Measurements from ENCODE around the gene DNAJC15.
"Not testable (repeated sequence)": the region's sequence is repeated elsewhere in the genome, so short reads cannot be mapped to it uniquely, and the experiment has no call there.

Gene DNAJC15

GRCh38 chr13:43023289-43023963 lies at the start of gene DNAJC15:
DNAJC15 (plus strand) TSS chr13:43023586; CDS start chr13:43023627, 41 bp downstream.
- DNase-seq (ENCODE audit: low read depth in 4 of 4, low spot score in 1 of 4) = peak; percentile 17 to 70 (median 58)

GRCh38 chr13:42976066-42976465 lies 47.3 kb upstream of the DNAJC15 start:
- no peak for DNase-seq (ENCODE audit: low read depth in 4 of 4, low spot score in 1 of 4)

DNA sequence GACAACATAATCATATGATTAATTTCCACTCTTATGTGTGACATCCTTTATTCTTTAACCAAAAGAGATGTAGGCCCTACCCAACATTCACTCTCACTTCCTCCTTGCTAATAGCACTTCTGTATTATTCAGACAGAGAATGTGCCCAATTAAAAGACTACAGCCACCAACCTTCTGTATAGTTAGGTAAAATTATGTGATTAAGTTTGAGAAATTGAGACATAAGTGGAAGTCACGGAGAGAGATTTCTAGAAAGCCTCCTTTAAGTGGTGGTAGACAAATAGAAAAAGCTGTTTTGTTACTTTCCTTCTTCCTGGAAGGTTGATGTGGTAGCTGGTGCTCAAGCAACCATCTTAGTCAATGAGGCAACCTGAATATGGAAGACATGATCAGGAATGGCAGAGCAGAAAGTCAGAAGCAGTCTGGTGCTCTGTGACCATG lies 46.1 kb upstream of the DNAJC15 start:
- DNase-seq (ENCODE audit: low read depth in 4 of 4, low spot score in 1 of 4) = no peak

- DNase-seq (ENCODE audit: low read depth in 4 of 4, low spot score in 1 of 4) = no peak
These were observed 42.1 kb upstream of the DNAJC15 start for GRCh38 chr13:42981317-42981716.

- no peak for DNase-seq (ENCODE audit: low read depth in 4 of 4, low spot score in 1 of 4)
These were observed 41.5 kb upstream of the DNAJC15 start for GRCh38 chr13:42981853-42982252.

DNA sequence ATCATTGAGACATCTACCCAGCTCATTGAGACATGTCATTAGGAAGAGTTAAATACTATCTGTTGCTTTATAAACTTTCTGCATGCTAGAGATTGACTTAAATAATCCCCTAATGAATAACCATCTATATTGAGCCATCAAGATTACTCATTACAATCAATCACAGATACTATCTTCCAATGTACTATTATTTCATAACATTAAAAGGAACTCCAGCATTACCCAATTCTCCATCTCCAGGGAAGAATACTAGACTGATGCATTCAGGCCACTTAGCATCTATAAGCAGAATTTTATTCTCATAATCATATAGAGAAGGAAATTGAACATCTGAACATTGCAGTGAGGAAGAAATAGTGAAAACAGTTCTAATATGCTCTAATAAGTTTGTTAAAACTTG lies 39.4 kb upstream of the DNAJC15 start:
- DNase-seq (ENCODE audit: low read depth in 4 of 4, low spot score in 1 of 4) = no peak

DNA sequence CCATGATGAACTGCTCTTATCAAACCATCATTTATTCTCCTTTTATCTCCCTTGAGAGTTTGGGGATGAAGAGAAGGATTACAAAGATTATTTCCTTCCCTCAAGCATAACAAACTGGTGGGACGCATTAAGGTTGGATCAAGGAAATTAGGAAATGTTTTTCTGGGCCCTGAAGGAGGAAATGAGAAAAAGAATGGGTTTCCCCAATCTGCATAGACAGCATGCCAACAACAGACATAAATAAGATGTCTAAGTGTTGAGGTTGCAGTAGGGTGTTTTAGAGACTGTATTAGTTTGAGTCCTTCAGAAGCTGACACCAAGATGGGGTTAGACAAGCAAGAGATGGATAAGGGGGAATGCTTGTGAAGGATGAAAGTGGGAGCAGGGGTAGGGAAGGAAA lies 38.7 kb upstream of the DNAJC15 start:
- no peak for DNase-seq (ENCODE audit: low read depth in 4 of 4, low spot score in 1 of 4)

DNA sequence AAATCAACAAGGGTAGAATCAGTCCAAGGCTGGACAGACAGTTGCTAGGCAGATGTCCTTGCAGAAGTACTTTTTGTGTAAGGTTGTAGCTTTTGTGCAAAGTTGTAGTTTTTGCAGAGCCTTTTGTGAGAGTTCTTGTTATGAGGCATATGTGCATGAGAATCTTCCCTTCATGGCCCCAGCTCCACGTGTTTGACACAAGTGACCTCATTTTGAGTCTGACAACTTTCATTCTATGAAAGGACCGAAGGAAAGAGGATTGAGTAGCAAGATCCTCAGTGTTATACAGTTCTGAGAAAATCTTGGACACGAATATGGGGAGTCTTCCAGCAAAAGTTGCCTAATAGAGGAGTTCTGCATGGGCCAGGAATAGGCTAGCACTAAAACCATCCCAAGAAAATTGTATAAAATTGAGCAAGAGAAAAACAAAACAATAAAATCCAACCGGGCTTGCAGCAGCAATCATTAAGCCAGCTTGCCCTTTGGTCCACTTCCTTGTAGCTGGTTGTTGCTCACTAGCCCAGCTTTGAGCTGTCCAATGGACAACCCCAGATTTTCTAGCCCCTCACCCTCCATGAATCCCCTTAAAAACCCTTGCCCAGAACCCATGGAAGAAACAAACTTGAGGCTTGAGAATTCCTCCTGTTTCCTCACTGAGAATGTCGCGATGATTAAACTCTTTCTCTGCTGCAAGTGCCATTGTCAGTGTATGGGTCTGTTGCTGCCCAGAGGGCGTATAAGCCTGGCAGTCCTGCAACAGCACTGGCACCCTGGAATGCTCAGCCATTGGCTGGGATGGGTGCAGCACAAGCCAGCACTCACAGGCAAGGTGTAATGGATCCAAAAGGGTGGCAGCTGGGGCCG lies 37.8 kb upstream of the DNAJC15 start:
- no peak for DNase-seq (ENCODE audit: low read depth in 4 of 4, low spot score in 1 of 4)

- DNase-seq (ENCODE audit: low read depth in 4 of 4, low spot score in 1 of 4) = no peak
These were observed 37.2 kb upstream of the DNAJC15 start for GRCh38 chr13:42986176-42986574.

DNA sequence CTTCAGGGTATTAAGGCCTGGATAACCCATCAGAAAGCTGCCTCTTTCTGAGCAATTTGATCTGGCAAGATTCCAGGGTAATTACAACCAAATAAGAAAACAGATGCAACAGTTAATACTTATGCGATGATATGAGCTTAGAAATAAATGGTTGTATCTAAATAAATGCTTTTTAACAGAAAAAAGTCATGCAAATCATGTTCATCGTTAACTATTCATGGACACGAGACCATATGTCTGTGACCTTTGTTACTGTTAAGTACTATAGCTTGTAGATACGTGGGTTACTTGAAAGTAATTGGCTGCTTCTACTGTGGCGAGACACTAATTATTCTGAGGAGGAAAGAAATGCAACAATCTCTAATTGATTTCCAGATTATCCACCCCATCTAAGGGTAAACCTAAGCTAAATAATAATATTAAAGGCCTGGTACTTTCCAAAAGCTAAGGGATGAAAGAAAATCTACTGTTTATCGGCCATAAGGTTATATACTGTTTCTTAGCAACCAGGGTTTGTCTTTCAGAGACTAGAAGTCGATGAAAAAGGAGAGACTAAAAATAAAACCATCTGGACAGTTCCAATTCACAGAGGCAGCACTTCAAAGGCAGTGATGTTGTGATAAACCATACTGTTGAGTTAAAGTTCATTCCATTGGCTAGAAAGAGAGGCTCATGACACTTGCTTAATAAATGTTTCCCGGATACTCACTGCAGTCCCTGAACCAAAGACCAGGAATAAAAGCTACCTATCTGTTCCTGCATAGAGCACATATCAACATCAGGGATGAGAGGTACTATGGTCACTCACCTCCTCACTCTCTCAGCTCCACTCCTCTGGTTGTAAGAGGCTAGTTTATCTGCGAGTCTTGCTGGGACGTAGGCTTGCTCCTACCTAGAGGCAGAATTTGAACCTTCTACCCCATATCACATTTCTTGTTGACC lies 32.8 kb upstream of the DNAJC15 start:
- no peak for DNase-seq (ENCODE audit: low read depth in 4 of 4, low spot score in 1 of 4)

DNA sequence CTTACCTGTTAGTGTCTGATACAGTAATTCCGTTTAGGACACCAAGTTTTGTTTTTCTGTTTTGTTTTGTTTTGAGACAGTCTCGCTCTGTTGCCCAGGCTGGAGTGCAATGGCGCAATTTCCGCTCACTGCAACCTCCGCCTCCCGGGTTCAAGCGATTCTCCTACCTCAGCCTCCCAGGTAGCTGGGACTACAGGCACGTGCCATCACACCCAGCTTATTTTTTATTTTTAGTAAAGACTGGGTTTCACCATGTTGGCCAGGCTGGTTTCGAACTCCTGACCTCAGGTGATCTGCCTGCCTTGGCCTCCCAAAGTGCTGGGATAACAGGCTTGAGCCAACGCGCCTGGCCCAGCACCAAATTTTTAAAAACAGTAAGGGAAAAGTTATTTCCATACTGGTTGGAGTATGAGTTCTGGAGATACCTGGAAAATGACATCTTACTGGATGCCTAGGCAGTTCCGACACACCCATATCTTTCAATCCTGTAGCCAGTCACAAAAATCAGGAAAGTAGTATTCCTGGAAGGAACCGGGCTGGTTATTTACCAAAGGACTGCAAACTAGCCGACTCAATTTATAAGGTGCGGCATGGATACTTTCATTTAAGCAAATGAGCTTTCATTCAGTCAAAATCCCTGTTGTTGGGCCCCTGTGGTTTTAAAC lies 32.0 kb upstream of the DNAJC15 start:
- DNase-seq (ENCODE audit: low read depth in 4 of 4, low spot score in 1 of 4) = not testable (repeated sequence)

DNA sequence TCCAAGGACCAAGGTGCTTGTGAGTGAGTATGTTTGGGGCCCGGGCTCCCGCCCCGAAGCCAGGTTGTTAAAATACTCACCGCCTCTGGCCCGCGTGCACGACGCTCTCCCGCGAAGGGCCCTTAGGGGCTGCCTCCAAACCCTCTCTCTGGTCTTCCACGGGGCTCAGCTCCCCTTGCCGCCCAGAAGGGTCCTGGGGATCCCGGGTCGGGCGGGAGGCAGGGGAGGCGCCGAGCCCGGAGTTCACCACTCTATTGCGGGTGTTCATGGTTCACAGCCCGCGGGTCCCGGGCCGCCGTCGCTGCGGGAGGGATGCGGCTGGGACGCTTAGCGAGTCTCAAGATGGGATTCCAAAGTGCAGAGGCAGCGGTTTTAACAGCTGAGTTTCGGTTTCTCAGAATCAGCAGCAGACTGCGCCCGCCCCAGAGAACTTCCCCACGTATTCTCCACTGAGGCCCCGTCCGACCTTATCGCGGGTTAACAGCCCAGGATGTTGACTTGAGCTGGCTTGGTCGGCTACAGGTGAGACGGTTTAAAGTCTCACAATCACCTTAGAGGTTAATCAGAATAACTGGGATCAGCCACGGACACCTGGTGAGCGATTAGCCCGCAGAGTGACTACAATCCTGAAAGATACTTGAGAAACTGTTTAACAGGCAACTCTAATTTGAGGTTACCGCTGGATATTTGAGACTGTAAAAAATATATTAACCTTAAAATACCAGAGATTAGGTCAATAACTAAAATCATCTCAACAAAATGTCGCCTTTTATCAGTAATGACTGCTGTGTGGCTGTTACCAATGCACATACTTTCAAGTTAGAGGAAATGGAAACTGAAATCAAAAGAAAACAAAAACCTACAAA lies 31.3 kb upstream of the DNAJC15 start, which contains the start of gene EPSTI1:
TSS of gene EPSTI1 (minus strand) at position 344 of the 866 bp plus-strand sequence. CDS start at position 268, 76 bp downstream.
- DNase-seq (ENCODE audit: low read depth in 4 of 4, low spot score in 1 of 4) = peak; percentile 29 to 65 (median 48)

- DNase-seq (ENCODE audit: low read depth in 4 of 4, low spot score in 1 of 4) = no peak
These were observed 30.6 kb upstream of the DNAJC15 start for GRCh38 chr13:42992764-42993122.

DNA sequence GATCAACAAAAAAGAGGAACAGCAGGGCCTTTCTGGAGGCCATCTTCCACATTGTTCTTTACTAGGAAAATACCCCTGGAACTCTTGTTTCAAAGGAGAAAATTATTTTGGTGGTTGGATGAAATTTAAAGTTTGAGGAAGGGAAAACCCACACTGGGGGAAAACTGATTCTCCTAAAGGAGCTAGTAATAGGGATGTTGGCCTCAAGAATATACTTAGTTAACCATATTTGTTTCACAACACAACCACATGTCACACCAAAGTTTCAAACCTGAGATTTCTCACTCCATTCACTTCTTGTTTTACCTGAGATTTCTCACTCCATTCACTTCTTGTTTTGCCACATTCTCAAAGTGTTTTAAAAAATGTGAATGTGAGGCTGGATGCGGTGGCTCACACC lies 28.5 kb upstream of the DNAJC15 start:
- no peak for DNase-seq (ENCODE audit: low read depth in 4 of 4, low spot score in 1 of 4)

DNA sequence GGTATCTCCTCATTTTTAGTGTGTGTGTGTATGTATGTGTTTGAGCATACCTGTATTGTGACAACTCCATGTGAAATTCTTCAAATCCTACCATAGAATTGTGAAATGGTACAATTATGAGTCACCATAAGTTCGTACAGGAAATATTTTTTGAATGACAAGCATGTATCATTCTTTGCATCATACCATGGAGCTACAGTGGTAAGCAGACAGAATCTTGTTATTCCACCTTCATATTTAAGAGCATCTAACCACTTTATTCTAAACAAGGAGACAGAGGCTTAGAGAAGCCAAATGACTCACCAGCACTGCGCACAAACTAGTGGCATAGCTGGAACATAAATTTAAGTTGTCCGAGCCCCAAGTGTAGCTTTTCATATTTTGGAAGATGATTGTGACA lies 26.8 kb upstream of the DNAJC15 start:
- DNase-seq (ENCODE audit: low read depth in 4 of 4, low spot score in 1 of 4) = no peak

- no peak for DNase-seq (ENCODE audit: low read depth in 4 of 4, low spot score in 1 of 4)
These were observed 26.0 kb upstream of the DNAJC15 start for GRCh38 chr13:42997381-42997780.

DNA sequence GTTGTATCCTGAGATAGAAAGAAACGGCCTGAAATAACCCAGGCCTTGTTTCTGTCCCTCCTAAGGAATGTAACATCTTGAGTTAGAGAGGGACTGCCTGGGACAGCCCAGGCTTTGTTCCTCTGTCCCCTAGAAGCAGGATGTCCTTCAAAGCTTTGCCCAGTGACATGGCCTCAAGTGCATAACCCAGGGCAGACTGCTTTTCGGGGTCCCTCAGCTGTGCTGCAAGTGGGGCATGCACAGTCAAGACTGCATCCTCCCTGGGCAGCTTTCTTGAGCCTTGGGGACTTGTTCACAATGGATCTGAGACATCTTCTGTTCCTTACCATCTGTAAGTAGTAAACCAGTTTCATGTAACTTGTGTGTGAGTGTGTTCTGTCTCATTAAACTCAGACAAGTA lies 23.9 kb upstream of the DNAJC15 start:
- no peak for DNase-seq (ENCODE audit: low read depth in 4 of 4, low spot score in 1 of 4)

DNA sequence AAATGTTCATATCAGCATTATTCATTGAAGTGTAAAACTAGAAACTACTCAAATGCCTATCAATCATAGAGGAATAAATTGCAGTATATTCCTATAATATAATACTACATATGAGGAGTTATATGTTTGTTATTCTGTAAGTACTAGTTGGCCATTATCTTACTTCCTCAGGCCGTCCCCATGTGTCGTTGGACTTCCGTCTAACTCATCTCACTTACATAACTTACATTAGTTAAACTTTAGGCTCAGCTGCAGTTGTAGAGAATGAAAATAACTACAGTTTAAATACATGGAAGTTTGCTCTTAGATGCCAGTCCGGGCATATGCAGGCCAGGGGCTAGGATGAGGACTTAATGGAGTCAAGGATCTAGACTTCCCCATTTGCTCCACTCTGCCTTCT lies 22.7 kb upstream of the DNAJC15 start:
- DNase-seq (ENCODE audit: low read depth in 4 of 4, low spot score in 1 of 4) = no peak

DNA sequence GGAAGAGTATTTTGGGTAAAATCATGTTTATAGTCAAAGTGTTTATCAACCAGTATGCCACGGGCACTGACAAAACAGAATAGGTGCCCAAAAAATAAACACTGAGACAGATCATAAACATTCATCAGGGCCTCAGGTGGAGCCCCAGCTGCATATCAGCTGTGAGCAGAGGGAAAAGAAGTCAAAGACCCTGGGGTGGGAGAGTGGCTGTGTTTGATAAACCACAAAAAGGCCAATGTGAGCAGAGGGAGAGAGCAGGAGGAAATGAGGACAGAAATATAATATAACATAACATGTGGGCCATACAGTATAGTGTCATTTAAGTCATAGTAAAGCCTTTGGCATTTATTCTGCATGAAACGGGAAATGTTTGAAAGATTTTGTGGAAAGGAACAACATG lies 21.4 kb upstream of the DNAJC15 start:
- DNase-seq (ENCODE audit: low read depth in 4 of 4, low spot score in 1 of 4) = no peak

DNA sequence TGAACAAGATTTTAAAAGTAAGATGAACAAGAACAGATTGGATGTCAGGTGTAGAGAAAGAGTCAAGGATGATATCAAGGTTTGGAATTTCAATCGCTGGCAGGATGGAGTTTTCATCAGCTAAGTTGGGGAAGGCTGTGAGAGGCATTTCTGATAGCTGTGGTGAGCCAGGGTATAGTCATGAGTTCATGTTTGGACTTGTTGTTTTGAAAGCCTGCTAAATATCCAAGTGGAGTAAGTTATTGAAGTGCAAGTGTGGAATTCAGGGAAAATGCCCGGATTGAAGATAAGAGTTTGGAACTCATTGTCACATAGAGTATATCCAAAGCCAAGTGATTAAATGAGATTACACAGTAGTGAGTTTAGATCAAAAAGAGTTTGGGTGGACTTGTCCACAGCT lies 20.4 kb upstream of the DNAJC15 start:
- no peak for DNase-seq (ENCODE audit: low read depth in 4 of 4, low spot score in 1 of 4)
